ENCODE data around the gene NECAB2. TPM values are rescaled to one million over a fixed set of nuclear protein-coding genes. Genes with fewer than 3 reads are reported as not detected.

NECAB2 gene
- polyA plus RNA-seq, 1 donor from 2014 or later = 12.5 TPM

DNA sequence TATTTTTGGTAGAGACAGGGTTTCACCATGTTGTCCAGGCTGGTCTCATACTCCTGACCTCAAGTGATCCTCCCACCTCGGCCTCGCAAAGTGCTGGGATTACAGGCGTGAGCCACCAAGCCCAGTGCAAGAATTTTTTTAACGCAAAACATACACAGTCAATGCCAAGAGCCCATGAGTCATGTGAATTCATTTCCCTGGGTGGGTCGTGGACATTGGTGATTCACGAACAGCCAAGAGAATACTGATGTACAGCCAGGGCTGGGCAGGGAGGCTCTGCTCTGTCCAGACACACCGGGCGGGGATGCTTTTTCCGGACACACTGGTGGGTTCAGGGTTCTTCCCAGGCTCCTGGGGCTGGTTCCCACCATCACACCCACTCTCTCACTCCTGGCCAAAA is 56.8 kb downstream of the NECAB2 start:
- H3K9me3 ChIP-seq (ENCODE audit: low read length) = no peaks in the 10 kb centered on the region
- H2AFZ ChIP-seq (ENCODE audit: low read depth, low read length) = no peak overlapping the region
- no peaks in the 10 kb centered on the region for H3K36me3 ChIP-seq (ENCODE audit: insufficient read depth, low read length)
- H3K27ac ChIP-seq (ENCODE audit: low read length) = no peak overlapping the region
- H3F3A ChIP-seq (ENCODE audit: insufficient read depth, low read length, poor library complexity, severe bottlenecking) = no peaks in the 10 kb centered on the region
- H3K27me3 ChIP-seq (ENCODE audit: insufficient read depth, low read depth, low read length) = no peaks in the 10 kb centered on the region
- H3K9me2 ChIP-seq (ENCODE audit: insufficient read depth, low read length) = no peaks in the 10 kb centered on the region
- no peak overlapping the region for H3K4me3 ChIP-seq (ENCODE audit: low read length)
- H3K4me2 ChIP-seq (ENCODE audit: low read length) = no peak overlapping the region
- no peaks in the 10 kb centered on the region for H4K20me1 ChIP-seq (ENCODE audit: insufficient read depth)
- no peak for TF ChIP-seq POLR2AphosphoS5 (IDR thresholded peaks at IDR 0.05)
- TF ChIP-seq MXI1 (conservative IDR thresholded peaks at IDR 0.05; ENCODE audit: poor library complexity, severe bottlenecking) = no peak
- no peak for TF ChIP-seq EP300 (conservative IDR thresholded peaks at IDR 0.05; ENCODE audit: poor library complexity, severe bottlenecking)
- TF ChIP-seq, protein P1, sequence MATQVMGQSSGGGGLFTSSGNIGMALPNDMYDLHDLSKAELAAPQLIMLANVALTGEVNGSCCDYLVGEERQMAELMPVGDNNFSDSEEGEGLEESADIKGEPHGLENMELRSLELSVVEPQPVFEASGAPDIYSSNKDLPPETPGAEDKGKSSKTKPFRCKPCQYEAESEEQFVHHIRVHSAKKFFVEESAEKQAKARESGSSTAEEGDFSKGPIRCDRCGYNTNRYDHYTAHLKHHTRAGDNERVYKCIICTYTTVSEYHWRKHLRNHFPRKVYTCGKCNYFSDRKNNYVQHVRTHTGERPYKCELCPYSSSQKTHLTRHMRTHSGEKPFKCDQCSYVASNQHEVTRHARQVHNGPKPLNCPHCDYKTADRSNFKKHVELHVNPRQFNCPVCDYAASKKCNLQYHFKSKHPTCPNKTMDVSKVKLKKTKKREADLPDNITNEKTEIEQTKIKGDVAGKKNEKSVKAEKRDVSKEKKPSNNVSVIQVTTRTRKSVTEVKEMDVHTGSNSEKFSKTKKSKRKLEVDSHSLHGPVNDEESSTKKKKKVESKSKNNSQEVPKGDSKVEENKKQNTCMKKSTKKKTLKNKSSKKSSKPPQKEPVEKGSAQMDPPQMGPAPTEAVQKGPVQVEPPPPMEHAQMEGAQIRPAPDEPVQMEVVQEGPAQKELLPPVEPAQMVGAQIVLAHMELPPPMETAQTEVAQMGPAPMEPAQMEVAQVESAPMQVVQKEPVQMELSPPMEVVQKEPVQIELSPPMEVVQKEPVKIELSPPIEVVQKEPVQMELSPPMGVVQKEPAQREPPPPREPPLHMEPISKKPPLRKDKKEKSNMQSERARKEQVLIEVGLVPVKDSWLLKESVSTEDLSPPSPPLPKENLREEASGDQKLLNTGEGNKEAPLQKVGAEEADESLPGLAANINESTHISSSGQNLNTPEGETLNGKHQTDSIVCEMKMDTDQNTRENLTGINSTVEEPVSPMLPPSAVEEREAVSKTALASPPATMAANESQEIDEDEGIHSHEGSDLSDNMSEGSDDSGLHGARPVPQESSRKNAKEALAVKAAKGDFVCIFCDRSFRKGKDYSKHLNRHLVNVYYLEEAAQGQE (IDR thresholded peaks at IDR 0.05; ENCODE audit: borderline replicate concordance) = no peak
- TF ChIP-seq SMC3 (conservative IDR thresholded peaks at IDR 0.05; ENCODE audit: poor library complexity) = no peak
- no peak for TF ChIP-seq RAD21 (conservative IDR thresholded peaks at IDR 0.05)
- TF ChIP-seq EZH2 (IDR thresholded peaks at IDR 0.05; ENCODE audit: borderline replicate concordance, insufficient read depth, low read length, poor library complexity, severe bottlenecking) = no peak
- TF ChIP-seq TAF1 (IDR thresholded peaks at IDR 0.05; ENCODE audit: low read depth) = no peak
- TF ChIP-seq, protein P2, sequence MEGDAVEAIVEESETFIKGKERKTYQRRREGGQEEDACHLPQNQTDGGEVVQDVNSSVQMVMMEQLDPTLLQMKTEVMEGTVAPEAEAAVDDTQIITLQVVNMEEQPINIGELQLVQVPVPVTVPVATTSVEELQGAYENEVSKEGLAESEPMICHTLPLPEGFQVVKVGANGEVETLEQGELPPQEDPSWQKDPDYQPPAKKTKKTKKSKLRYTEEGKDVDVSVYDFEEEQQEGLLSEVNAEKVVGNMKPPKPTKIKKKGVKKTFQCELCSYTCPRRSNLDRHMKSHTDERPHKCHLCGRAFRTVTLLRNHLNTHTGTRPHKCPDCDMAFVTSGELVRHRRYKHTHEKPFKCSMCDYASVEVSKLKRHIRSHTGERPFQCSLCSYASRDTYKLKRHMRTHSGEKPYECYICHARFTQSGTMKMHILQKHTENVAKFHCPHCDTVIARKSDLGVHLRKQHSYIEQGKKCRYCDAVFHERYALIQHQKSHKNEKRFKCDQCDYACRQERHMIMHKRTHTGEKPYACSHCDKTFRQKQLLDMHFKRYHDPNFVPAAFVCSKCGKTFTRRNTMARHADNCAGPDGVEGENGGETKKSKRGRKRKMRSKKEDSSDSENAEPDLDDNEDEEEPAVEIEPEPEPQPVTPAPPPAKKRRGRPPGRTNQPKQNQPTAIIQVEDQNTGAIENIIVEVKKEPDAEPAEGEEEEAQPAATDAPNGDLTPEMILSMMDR (IDR thresholded peaks at IDR 0.05; ENCODE audit: poor library complexity, severe bottlenecking) = no peak
- no peak overlapping the region for H3K9ac ChIP-seq (ENCODE audit: low read length)
- H3K79me2 ChIP-seq (replicated peaks; ENCODE audit: insufficient read depth, low read length) = no peaks in the 10 kb centered on the region

DNA sequence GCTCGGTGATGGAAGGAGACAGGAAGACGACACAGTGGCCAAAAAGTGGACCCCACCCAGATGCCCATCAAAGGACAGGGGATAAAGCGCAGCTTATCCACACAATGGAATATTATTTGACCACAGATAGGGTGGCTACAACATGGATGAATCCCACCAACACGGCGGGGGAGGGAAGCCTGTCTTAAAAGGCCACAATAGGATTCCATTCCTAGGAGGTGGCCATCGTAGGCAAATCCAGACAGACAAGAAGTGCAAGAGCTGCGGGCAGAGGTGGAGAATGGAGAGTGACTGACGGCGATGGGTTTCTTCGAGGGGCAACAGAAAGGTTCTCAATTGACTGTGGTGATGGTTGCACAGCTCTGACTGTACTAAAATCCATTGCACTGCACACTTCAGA is 58.6 kb downstream of the NECAB2 start:
- Histone ChIP-seq H4K20me1 (ENCODE audit: insufficient read depth) (no peaks in the 10 kb centered on the region), H3K4me2 (ENCODE audit: low read length) (no peak overlapping the region), H2AFZ (ENCODE audit: low read depth, low read length) (no peak overlapping the region), H3K36me3 (ENCODE audit: insufficient read depth, low read length) (no peaks in the 10 kb centered on the region), H3K27ac (ENCODE audit: low read length) (no peak overlapping the region), H3K4me3 (ENCODE audit: low read length) (no peak overlapping the region), H3K9me2 (ENCODE audit: insufficient read depth, low read length) (no peaks in the 10 kb centered on the region), H3K9ac (ENCODE audit: low read length) (no peak overlapping the region), H3K27me3 (ENCODE audit: insufficient read depth, low read depth, low read length) (no peaks in the 10 kb centered on the region), H3K79me2 (replicated peaks; ENCODE audit: insufficient read depth, low read length) (no peaks in the 10 kb centered on the region), H3F3A (ENCODE audit: insufficient read depth, low read length, poor library complexity, severe bottlenecking) (no peaks in the 10 kb centered on the region), H3K9me3 (ENCODE audit: low read length) (no peaks in the 10 kb centered on the region)
- TF ChIP-seq POLR2AphosphoS5 (IDR thresholded peaks at IDR 0.05) (no peak), EP300 (conservative IDR thresholded peaks at IDR 0.05; ENCODE audit: poor library complexity, severe bottlenecking) (no peak), RAD21 (conservative IDR thresholded peaks at IDR 0.05) (no peak)
- TF ChIP-seq, protein P2 (IDR thresholded peaks at IDR 0.05; ENCODE audit: poor library complexity, severe bottlenecking) = no peak

Data from neural cell (in vitro differentiated cells).